ENCODE measurements around the gene SH3YL1.

DNA sequence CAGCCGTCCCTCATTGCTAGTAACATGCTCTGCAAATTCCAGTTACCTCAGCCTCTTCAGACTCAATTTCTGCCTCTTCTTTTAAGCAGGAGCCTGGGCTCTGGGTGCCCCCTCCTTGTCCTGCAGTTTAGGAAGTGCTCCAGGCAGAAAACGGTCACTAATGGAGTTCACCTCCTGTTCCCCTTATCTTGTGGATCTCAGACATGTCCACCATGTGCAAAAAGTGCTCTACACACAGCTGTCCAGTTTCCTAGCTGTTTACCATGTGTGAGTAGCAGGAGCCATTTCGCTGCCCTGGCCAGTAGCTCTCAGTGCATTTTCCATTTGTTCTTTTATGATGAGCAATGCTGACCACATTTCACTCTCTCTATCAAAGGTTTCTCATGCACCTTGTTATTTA lies 4.9 kb downstream of the SH3YL1 start:
- TF ChIP-seq, protein P1, sequence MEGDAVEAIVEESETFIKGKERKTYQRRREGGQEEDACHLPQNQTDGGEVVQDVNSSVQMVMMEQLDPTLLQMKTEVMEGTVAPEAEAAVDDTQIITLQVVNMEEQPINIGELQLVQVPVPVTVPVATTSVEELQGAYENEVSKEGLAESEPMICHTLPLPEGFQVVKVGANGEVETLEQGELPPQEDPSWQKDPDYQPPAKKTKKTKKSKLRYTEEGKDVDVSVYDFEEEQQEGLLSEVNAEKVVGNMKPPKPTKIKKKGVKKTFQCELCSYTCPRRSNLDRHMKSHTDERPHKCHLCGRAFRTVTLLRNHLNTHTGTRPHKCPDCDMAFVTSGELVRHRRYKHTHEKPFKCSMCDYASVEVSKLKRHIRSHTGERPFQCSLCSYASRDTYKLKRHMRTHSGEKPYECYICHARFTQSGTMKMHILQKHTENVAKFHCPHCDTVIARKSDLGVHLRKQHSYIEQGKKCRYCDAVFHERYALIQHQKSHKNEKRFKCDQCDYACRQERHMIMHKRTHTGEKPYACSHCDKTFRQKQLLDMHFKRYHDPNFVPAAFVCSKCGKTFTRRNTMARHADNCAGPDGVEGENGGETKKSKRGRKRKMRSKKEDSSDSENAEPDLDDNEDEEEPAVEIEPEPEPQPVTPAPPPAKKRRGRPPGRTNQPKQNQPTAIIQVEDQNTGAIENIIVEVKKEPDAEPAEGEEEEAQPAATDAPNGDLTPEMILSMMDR (IDR thresholded peaks at IDR 0.05 in 8 of 11, conservative IDR thresholded peaks at IDR 0.05 in 3 of 11) = no peak
- TF ChIP-seq POLR2AphosphoS5 (IDR thresholded peaks at IDR 0.05) (no peak), POLR2A (IDR thresholded peaks at IDR 0.05) (no peak)
